ENCODE results near the gene PTPN20.
"Not testable (repeated sequence)": the region's sequence is repeated elsewhere in the genome, so short reads cannot be mapped to it uniquely, and the experiment has no call there.

Gene PTPN20, protein sequence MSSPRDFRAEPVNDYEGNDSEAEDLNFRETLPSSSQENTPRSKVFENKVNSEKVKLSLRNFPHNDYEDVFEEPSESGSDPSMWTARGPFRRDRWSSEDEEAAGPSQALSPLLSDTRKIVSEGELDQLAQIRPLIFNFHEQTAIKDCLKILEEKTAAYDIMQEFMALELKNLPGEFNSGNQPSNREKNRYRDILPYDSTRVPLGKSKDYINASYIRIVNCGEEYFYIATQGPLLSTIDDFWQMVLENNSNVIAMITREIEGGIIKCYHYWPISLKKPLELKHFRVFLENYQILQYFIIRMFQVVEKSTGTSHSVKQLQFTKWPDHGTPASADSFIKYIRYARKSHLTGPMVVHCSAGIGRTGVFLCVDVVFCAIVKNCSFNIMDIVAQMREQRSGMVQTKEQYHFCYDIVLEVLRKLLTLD

DNA sequence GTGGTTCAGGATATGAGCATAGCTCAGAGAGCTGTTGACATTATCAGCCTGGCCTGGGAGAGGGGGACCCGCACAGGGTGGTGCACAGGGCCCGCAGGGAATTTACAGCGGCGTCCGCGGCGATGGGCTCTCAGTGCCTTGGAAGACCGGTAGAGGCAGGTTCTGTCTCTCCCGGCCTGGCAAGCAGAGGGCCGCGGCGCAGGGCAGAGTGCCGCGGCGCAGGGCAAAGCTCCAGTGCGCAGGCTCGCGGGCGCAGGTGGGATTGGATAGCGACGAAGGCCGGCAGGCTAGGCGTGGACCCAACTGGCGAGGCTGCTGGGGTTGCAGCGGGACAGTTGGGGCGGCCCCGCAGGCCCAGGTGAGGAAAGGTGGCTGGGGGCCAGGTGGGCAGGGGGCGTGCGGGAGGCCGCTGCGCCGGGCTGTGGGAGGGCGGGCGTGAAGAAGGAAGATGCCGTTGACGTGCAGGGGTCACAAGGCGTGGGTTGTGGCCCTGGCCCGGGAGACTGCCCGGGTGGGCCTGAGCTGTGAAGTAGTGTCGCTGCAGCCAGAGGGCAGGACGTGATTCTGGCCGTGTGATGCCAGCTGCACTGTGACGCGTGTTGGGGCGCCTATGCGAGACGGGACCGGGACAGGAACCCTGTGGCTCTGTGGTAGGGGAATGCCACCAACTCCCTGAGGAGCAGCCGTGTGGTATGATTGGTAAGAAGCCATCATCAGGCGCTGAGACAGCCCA, at the start of gene PTPN20:
PTPN20 (plus strand) TSS at position 285 of the 733 bp plus-strand sequence. CDS start 21,072 bp downstream, outside the sequence.
- DNase-seq (ENCODE audit: low spot score) = not testable (repeated sequence)

DNA sequence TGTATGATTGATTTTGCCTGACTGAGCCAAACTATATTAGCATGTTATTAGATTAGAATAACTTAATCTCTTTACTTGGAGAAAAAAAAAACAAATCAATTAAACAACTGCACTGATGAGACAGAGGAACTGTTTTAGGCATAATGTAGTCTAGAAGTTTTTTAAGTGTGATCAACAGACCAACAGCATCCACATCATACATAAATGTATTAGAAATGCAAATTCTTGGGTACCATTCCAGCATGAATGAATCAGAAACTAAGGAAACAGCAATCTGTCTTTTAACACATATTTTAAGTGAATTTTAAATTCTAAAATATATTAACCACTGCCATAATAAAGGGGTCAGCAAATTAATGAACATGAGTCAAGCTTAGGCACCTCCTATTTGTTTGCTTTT, 41.5 kb upstream of the PTPN20 start:
- not testable (repeated sequence) for DNase-seq (ENCODE audit: low spot score)

DNA sequence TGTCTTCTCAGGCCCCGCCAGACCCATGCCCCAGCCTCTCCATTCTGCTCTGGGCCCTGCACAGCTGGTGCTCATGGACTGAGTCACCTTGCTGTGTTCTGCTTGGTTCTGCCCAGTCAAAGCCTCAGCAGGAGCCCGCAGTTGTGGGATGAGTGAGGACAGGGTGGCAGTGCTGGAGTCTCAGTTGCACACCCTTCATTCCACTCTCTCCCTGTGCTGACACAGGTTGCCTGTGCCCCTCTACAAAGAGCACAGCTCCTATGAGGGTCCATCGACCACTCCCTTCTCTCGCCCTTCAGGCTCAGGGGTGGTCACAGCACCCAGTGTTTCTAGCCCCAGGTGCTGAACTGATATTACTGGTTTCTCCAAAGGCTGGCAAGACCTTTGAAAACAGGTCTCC, 39.6 kb upstream of the PTPN20 start:
- not testable (repeated sequence) for DNase-seq (ENCODE audit: low spot score)

DNA sequence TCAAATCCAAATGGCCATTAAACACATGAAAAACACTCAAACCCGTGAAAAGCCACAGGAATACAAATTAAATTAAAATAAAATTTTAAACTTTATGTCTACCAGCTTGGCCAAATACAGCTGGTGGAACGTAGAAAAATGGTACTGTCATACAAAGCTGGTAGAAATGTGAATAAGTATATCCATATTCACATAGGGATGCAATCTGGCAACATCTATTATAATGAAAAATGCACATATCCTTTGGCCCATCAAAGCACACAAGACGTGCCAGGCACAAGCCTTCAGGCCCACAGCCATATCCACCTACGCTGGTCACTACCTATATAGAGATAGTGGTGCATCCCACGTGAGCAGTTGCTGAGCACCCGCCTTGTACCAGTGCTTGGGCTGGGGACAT, 35.9 kb upstream of the PTPN20 start:
- DNase-seq (ENCODE audit: low spot score) = not testable (repeated sequence)

DNA sequence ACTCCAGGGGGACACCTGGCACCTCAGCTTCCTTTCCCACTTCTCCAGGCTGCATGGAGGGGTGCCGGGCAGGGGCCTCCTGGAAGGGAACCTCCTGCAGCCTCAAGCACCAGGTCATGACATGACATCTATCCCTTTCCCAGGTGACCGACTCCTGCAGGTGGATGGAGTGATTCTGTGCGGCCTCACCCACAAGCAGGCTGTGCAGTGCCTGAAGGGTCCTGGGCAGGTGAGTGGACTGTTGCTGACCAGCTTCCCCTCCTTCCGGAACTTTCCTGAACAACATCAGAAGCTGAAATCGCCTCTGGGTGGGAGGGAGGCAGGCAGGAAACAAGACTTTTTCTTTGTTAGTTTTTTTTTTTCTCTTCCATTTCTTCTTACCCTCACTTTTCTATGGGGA, 34.5 kb upstream of the PTPN20 start:
- DNase-seq (ENCODE audit: low spot score) = not testable (repeated sequence)

DNA sequence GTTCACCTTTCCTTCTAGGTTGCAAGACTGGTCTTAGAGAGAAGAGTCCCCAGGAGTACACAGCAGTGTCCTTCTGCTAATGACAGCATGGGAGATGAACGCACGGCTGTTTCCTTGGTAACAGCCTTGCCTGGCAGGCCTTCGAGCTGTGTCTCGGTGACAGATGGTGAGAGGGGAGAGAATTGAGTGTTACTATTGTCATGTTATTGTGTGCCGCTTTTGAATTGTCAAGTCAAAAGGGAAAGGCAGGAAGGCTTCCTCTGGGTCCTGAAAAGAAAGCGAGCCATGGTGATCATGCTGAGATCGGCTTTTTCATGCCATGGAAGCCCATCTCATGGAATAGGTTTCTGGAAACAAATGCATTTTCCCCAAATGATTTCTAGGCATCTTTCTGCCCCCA, 32.5 kb upstream of the PTPN20 start:
- DNase-seq (ENCODE audit: low spot score) = not testable (repeated sequence)

DNA sequence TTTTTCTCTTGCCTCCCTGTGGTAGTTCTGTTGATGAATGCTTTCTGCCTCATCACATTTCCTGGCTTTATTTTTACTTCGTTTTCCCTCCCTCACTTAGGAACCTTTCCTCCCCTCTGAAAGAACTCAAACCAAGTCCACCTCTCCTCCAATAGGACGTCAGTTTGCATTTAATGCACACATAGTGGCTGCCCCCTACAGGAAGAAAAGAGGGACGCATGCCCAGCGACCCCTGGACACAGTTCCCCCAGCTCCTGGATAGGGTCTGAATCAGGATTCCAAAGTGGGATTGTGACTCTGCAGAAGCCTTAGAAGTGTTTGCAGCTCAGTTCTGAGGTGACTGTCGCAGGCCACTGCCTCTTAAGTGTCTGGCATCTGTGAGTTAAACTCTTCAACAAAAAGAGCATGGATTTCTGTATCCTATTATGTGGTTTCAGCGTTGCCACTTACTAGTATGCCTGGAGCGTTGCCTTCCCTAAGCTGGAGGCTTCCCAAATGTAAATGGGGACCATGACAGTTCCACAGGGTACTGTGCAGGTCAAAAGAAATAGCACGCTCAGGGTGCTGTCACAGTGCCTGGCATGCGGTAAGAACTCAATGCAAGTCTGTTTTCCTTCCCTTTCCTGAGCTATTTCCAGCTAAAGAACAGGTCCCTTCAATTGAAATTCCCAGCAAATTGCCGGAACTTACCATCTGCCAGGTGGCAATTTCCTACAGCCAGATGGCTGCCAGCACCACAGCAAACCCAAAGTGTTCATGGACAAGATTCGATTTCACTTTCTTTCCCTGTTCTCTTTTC, 20.2 kb upstream of the PTPN20 start:
- DNase-seq (ENCODE audit: low spot score) = not testable (repeated sequence)

DNA sequence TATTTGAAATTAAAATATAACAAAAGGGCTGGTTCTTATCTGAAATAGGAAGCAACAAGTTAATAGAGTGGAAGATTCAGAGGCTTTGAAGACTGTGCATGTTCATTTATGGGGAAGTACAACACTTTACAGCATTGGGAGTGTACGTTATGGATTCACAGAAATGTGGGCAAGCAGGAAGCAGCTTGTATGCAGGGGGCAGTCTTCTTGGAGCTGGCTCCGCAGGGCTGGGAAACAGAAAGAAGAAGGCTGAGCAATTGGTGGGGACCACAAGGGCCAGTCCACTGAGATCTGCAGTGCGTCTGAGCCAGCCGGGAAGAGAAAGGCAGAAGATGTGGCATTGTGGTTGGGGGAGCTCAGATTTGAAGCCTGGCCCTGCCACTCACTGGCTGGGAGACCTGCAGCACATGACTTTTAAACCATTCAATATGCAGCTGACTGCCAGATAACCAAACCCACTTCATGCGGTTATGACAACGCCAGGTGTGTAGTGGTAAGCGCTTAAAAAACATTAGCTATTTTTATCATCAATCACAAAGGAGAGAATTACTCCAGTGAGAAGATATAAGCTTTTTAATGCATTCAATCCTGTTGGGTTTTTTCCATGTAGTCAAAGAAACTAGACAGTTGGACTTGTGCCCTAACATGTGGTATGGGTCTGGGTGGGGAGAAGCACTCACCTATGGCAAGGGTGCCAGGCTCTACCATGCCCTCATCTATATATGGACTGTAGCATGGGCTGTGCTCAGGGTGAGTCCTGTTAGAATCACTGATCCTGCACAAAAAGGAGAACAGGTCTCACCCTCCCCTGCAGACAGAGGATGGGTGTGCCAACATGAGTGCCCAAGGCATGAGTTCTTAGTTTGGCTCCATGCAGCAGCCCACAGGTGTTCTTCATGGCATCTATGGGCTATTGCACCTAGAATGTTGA, 14.2 kb upstream of the PTPN20 start:
- not testable (repeated sequence) for DNase-seq (ENCODE audit: low spot score)

DNA sequence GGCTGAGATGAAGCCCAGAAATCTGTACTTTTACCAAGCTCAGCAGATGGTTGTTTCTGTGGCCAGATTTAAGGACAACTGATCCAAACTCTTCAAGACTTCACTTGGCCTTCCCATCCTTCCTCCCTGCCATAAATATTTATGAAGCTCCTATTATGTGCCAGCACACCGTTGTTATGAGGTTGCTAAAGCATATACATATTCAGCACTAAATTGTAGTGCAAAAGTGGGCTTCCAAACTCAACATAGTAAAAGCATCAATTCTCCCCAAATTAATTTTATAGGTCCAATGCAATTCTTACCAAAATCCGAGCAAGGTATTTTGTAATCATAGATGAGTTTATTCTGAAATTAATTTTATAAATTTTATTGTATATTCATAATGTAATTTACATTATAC, 10.0 kb upstream of the PTPN20 start:
- not testable (repeated sequence) for DNase-seq (ENCODE audit: low spot score)

DNA sequence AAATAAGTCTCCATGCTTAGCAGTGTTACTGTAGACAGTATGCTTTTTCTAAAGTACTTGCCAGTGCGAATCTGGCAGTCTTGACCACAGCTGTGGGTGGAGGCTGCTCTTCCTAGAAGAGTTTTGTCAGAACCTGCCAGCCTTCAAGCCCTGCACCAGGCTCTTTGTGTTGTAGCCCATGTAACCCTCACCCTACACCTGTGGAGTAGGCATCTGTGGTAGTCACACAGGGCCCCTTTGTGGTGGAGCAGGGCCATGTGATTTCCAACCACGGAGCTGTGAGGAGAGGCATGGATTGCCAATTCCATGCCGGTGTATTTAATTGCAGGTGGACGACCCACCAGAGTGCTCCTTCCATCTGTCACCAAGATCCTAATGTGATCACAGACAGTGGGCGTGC, 7.4 kb upstream of the PTPN20 start:
- DNase-seq (ENCODE audit: low spot score) = not testable (repeated sequence)

DNA sequence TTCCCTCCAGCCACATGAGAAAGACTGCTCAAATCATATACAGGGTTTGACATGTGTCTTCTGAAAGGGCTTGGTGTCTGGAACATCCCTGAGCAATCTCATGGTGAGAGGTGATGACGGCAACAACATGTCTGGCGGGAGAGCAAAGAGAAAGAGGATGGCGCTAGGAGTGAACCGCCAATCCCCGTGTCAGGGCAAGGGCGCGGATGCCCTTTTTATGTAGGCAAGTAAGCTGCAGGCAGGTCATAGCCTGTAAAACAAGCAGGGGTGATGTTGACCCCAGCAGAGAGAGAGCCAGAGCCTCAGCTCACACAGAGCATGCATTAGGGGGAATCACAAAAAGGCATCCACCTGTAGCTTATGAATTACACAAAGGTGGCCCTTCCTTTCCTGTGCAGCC, 4.9 kb upstream of the PTPN20 start:
- DNase-seq (ENCODE audit: low spot score) = not testable (repeated sequence)

DNA sequence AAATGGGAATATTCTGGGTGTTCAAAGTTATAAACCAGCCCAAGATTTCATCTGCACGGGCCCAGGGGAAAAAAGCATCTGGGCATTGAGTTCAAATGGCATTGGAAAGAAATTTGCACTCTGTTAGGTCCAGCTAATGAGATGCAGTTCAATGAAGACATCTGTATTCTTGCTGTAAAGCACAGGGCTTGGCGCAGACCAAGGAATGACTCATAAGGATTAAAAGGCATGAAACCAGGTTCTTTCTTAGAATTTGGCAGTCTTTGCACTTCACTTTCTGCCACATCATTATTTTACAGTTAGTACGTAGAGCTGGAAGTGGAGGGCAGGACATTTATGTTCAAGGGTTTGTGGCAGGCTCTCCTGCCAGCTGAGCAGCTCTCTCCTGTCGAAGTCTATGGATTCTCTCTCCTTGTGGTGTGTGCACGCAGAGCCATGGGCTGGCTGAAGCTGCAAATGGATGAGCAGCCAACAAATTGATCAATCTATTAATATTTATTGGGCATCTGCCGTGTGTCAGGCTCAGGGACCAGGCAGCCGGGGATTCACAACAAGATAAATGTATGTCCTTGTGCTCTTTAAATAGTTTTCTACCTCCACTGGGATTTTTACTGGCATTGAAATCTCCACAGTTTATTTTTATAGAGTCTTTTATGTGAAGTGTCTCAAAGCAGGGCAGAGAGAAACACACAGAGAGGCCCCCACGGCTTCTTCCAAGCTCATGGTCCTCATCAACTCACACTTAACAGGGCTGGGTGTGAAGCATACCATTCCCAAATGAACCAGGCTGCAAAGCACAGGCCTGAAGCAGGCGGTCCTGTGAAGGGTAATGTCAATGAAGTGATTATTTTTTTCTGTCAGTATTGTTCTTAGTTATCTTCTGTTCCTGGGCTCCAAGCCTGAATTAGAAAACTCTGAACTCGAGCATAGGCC, 3.8 kb upstream of the PTPN20 start:
- DNase-seq (ENCODE audit: low spot score) = not testable (repeated sequence)

DNA sequence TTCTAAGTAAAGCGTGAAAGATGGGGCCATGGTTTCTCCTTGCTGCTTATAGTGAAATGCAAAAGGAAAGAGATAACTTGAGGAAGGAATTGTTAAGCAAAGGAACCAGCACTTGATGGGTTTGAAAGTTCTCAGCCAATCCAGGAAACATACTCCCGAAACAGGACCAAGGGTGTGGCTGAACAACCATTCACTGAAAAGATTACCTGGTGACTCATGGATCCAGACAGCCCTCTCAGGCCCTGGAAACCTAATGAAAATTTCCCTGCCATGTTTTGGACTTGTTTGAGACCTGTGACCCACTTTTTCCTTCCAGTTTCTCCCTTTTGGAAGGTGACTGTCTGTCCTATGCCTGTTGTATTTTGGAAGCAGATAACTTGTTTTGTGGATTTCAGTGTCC, 11.3 kb downstream of the PTPN20 start:
- DNase-seq (ENCODE audit: low spot score) = not testable (repeated sequence)

DNA sequence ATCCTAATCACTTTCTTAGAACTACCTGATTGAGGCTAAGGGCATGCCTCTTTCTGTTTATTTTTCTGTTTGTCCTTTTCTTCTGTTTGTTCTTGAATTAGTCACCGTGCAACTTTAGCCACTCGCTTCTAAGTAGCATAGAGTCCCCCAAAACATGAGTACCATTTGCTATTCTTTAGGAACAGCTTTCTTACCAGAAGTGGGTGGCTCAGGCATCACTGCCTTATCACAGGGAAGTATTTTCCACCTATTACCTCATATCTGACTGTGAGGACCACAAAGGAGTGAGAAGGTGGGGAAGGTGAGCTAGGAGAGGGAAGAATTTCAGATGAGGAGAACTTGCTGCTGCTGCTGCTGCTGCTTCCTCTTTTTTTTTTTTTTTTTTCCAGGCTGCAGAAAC, 13.9 kb downstream of the PTPN20 start:
- not testable (repeated sequence) for DNase-seq (ENCODE audit: low spot score)

DNA sequence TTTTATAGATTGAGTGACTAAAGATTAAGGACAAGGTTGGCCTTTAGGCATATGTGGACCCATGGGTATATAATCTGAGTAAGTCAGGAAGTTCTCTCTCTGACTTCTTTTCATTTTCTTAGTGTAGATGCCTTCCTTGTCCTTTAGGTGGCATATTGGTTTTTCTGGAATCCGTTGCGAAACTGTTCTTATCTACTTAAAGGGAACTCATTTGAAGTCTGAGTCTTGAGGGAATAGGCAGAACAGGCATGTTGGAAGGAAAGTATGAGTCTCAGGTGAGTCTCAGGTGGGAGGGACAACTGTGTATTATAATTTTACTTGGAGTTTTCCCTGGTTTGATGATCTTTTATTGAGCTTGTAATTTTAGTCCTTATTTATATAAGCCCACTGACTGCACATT, 14.6 kb downstream of the PTPN20 start:
- not testable (repeated sequence) for DNase-seq (ENCODE audit: low spot score)

DNA sequence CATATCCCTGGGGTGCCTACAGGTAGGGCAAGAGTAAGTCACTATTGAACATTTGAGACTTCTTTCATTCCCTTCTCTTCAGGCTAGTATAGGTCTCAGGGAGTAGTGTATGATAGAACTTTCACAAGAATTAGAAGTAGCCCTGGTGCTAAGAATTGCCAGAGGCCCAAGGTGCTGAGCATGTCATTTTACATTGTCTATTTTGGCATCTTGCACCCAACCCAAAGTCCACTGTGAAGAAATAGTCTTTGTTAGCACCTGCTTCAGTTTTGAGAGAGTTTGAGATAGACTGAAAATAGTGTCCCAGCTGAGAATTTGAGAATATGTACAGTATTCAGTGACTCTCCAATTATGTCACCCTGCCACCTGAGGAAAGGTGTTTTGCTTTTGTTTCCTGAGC, 17.6 kb downstream of the PTPN20 start:
- DNase-seq (ENCODE audit: low spot score) = not testable (repeated sequence)

DNA sequence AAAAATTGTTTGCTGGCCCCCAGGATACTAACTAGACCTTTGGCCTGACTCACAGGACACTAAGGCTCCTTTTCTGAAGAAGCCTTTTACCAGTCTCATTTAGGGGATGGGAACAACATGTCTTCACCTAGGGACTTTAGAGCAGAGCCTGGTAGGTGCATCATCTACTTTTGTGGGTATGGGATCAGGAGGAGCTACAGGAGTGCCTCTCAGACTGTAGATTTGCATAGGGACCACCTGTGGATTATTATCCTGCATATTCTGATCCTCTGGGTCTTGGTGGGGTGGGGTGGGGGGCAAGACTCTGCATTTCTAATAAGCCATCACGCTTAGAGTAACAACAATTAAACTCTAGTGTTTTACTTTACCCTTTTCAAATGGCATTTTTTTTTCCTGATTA, 21.2 kb downstream of the PTPN20 start:
- DNase-seq (ENCODE audit: low spot score) = not testable (repeated sequence)

DNA sequence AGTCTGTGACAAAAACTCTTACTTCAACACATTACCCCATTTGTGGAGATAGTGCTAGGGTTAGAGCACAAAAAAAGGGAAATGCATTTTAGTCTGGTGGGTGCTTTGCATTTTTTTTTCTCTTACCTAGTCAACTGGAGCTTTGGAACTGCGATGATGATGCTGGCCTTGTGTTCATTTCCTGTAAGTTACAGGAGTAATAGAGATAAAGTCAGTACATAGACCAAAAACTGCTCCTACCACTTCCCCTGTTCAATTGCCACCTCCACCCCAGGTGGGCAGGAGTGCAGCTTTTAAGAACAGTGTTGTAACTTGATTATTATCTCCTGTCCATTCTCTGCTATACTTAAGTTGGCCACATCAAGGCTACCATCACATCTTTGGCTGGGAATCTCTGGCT, 29.9 kb downstream of the PTPN20 start:
- DNase-seq (ENCODE audit: low spot score) = not testable (repeated sequence)

DNA sequence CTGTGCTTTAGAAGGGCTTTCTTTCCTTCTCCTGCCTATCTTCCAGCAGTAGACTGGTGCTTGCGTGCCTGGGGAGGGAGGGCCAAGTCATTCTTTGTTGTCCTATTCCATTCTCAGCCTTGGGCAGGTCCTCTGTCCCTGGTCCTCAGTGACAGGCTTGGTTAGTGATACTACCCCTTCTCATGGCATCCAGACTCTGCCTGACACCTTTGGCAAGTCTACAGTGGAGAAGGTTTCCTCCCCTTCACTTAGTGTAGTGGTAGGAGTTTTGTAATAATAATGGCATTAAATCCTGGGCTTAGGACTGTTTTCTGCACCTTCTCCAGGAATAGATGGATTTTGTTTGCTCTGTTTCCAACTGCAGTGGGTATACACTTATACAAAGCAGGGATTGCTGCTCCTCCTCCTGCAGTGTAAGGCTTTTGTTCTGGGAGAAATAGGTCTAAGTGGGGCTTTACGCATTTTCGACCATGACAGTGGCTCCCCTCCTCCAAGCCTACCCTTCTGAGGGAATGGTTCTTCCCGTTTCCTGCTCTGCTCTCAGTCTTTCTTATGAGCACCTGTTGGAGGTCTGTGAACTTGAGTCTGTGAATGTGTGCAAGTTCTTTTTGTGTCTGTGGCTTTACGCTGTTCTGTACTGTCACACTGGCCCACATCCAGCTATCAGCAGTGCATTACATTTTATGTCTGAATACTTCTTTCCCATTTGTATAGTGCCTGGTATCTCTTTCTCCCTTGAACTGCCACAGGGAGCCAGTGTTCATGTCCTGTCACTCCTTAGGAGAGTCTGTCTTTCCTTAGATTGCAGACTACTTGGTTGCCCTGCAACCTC, 37.7 kb downstream of the PTPN20 start:
- not testable (repeated sequence) for DNase-seq (ENCODE audit: low spot score)

Measured in AG20443 (cell line).